Spleen (tissue), 7 donors: ENCODE data around the gene CYP4A11.

Experiments
- POLR2A ChIP-seq, 3 donors: fragments of 450-650 bp; IDR thresholded peaks; one replicate each; pipeline ENCODE4 v1.5.1; 2017; ENCODE audit warnings: antibody characterized with exemption in 3 of 3, mild to moderate bottlenecking in 1 of 3
- POLR2AphosphoS5 ChIP-seq, 3 donors: sonication (generic); formaldehyde crosslinking; IDR thresholded peaks; one replicate each; pipeline ENCODE4 v1.5.1; 2017; ENCODE audit warnings: antibody characterized with exemption in 3 of 3
- TF ChIP-seq, protein P1 (sequence below), 11 experiments: fragments of 200-600 bp in 7 of 11; fragments of 450-650 bp in 4 of 11; sonication (generic) in 4 of 11; IDR thresholded peaks in 8 of 11; conservative IDR thresholded peaks in 3 of 11; 1 replicate in 7 of 11; 2 replicates in 4 of 11; pipeline versions ENCODE4 v1.4.0 to v1.8.0; 2016 to 2021; ENCODE audit warnings: antibody characterized with exemption in 11 of 11, inconsistent platforms in 4 of 11, mild to moderate bottlenecking in 1 of 11
- donor health status: DM: no; HTN: no; CAD: no; lungs with moderate emphysema.
- donor health status: DM: no; HTN: no; CAD: no.
- donor health status: DM: no; HTN: no; CAD: no.

DNA sequence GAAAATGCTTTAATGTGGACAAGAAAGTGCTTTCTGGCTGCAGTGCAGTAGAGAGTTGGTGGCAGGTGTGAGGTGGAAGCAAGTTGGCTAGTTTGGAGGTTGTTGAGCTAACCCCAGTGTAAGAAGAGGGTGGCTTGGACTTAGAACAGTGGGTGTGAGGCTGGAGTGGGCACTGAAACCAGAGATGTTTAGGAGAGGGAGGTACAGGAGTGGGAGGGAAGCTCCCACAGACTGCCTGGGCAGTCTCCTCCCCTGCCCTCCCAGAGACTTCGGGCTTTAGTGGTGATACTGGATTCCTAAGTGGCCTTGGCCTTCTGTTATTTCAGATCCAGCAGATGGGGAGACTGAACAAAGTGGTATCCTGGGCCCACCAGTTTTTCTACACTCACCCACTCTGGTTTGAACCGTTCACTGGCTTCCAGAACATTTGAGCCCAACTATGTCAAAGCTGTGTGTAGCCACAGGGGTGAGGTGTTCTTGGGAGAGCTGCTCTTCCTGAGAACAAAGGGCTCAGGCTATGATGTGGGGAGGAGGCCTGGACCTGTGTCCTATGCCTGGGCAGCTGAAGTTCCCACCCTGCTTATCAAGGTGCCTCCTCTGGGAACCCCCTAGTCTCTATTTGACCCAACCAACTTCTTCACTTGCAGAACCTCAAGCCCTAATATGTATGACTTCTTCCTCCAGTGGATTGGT, 19.9 kb upstream of the CYP4A11 start:
- TF ChIP-seq POLR2AphosphoS5 (IDR thresholded peaks at IDR 0.05), result no peak
- TF ChIP-seq POLR2A (IDR thresholded peaks at IDR 0.05), result no peak
- TF ChIP-seq, protein P1, sequence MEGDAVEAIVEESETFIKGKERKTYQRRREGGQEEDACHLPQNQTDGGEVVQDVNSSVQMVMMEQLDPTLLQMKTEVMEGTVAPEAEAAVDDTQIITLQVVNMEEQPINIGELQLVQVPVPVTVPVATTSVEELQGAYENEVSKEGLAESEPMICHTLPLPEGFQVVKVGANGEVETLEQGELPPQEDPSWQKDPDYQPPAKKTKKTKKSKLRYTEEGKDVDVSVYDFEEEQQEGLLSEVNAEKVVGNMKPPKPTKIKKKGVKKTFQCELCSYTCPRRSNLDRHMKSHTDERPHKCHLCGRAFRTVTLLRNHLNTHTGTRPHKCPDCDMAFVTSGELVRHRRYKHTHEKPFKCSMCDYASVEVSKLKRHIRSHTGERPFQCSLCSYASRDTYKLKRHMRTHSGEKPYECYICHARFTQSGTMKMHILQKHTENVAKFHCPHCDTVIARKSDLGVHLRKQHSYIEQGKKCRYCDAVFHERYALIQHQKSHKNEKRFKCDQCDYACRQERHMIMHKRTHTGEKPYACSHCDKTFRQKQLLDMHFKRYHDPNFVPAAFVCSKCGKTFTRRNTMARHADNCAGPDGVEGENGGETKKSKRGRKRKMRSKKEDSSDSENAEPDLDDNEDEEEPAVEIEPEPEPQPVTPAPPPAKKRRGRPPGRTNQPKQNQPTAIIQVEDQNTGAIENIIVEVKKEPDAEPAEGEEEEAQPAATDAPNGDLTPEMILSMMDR (IDR thresholded peaks at IDR 0.05 in 8 of 11, conservative IDR thresholded peaks at IDR 0.05 in 3 of 11), result no peak
